ENCODE measurements around the gene PRPF40A. TPM values are rescaled to one million over a fixed set of nuclear protein-coding genes. Genes with fewer than 3 reads are reported as not detected.

Gene PRPF40A
- total and polyA plus RNA-seq, 10 of the 15 experiments (the other 5 are each of a cell fraction or from before 2014, with no cell fraction given): 97.8 to 197 (median 144) TPM

GRCh38 chr2:152646264-152646663 lies 71.0 kb downstream of the PRPF40A start:
- BruUV-seq (replicated peaks): no TSS peak
- ChIA-PET SMC1A (ENCODE audit: uncharacterized antibody, unreplicated experiment) (interaction anchor here (0.5 to 2.9 kb wide), 6 partner anchors 11 to 471 kb away, joined by 3 to 18 read pairs (median 4); partner anchors contain the start of gene STAM2), RAD21 (ENCODE audit: unreplicated experiment) (no interaction called here), CTCF (interaction anchor here (0.6 to 4.0 kb wide), 4 partner anchors 11 to 470 kb away, joined by 3 to 33 read pairs (median 4); no protein-coding TSS in a partner anchor), POLR2A (interaction anchor here (0.6 kb wide), 1 partner anchor 598 kb away, joined by 3 read pairs; no protein-coding TSS in a partner anchor)
- FAIRE-seq (no peak), DNase-seq (ENCODE audit: low read depth, low spot score) (no peak), ATAC-seq (no peak)
- no peaks in the 10 kb centered on the region for H3K27me3 ChIP-seq (replicated peaks in 1 of 2; ENCODE audit: control insufficient read depth in 2 of 2, insufficient read depth in 2 of 2, low read length in 1 of 2)
- no peaks in the 10 kb centered on the region for H3K4me1 ChIP-seq (ENCODE audit: control insufficient read depth, insufficient read depth, low read length)
- H3K4me3 ChIP-seq: no peak overlapping the region
- H3K9me3 ChIP-seq (replicated peaks; ENCODE audit: control insufficient read depth, insufficient read depth, low read length): no peaks in the 10 kb centered on the region
- no peak for TF ChIP-seq MEF2A (IDR thresholded peaks at IDR 0.05; ENCODE audit: insufficient read depth, low read depth, low read length)
- TF ChIP-seq ATF3 (IDR thresholded peaks at IDR 0.05; ENCODE audit: borderline replicate concordance, extremely low read depth, low read depth, low read length): no peak
- TF ChIP-seq SMAD1 (IDR thresholded peaks at IDR 0.05; ENCODE audit: low read depth, partially characterized antibody): no peak
- TF ChIP-seq CBX3 (IDR thresholded peaks at IDR 0.05; ENCODE audit: borderline replicate concordance, low read depth): no peak
- no peak for TF ChIP-seq NR2F1 (conservative IDR thresholded peaks at IDR 0.05)
- TF ChIP-seq RELB (IDR thresholded peaks at IDR 0.05; ENCODE audit: low read depth): no peak
- TF ChIP-seq SPI1 (IDR thresholded peaks at IDR 0.05; ENCODE audit: borderline replicate concordance, insufficient read depth, low read depth, low read length): no peak
- intact Hi-C loops (cut with micrococcal nuclease; ENCODE audit: unreplicated experiment): no loop called here
- H4K20me1 ChIP-seq (ENCODE audit: control insufficient read depth, insufficient read depth): no peaks in the 10 kb centered on the region
- no peak overlapping the region for H2AFZ ChIP-seq (ENCODE audit: control insufficient read depth, low read depth, low read length)
- WGBS (ENCODE audit: insufficient coverage, insufficient replicate concordance, low lambda C conversion rate, missing lambda C conversion rate): 98% methylated on average over 3 of the region's 4 CpGs
- no peaks in the 10 kb centered on the region for H3K79me2 ChIP-seq (ENCODE audit: control insufficient read depth, insufficient read depth, low read length)
- no peak overlapping the region for H3K9ac ChIP-seq (ENCODE audit: control insufficient read depth, insufficient read depth, low read length)
- in situ Hi-C loops (cut with MboI): no loop called here
- H3K27ac ChIP-seq (ENCODE audit: control insufficient read depth, insufficient read depth): no peak overlapping the region
- no peaks in the 10 kb centered on the region; a peak in 1 of 4 replicates for H3K36me3 ChIP-seq (ENCODE audit: control insufficient read depth in 2 of 2, insufficient read depth in 2 of 2, low read length in 1 of 2)
- no peak overlapping the region for H3K4me2 ChIP-seq (ENCODE audit: control insufficient read depth, insufficient read depth)

Measured in GM12878 (cell line).